ENCODE data around the gene ACTA1. TPM values are rescaled to one million over a fixed set of nuclear protein-coding genes. Genes with fewer than 3 reads are reported as not detected.

The ACTA1 gene
- total and polyA plus RNA-seq, 4 donors: 0.06 to 0.33 (median 0.08) TPM; not detected in 1

DNA sequence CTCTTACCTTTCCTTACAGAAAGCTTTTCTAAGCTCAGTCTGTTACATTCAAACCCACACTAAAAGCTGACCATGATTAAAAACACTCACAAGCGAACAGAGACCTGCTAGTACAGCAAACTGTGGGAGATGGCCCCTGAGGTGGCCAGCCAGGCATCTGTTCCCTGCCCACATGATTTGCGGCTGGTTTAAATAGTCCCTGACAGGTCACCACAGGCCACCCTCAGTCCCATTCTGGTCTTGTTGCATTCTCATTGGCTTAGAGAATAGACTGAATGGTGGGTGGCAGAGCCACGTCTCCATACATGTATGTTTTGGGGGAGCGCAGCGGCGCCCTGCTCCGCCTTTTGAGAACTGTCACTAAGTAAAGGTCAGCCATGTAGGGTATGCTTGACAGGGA lies 2.3 kb upstream of the ACTA1 start:
- H3K9ac ChIP-seq (ENCODE audit: low read depth in 1 of 2, low read length in 2 of 2): no peak overlapping the region
- no peak overlapping the region for H3K4me3 ChIP-seq (ENCODE audit: low read depth in 1 of 3, low read length in 3 of 3)
- WGBS: 73% methylated on average over 7 of the region's 7 CpGs
- H3K4me1 ChIP-seq (ENCODE audit: control insufficient read depth in 4 of 4, insufficient read depth in 4 of 4, low read length in 3 of 4): peaks cover 2 to 18% (median 10%) of the 10 kb centered on the region in 4 donors
- H3K36me3 ChIP-seq (ENCODE audit: control insufficient read depth in 4 of 4, insufficient read depth in 3 of 4, low read depth in 1 of 4, low read length in 3 of 4): peaks cover 4 to 12% (median 5%) of the 10 kb centered on the region in 4 donors
- H3K27ac ChIP-seq (ENCODE audit: low read depth in 1 of 2, low read length in 2 of 2): no peak overlapping the region
- no peaks in the 10 kb centered on the region for H3K9me3 ChIP-seq (ENCODE audit: control insufficient read depth in 4 of 4, low read length in 3 of 4)
- peaks cover 5 to 13% (median 9%) of the 10 kb centered on the region in 4 donors for H3K27me3 ChIP-seq (ENCODE audit: control insufficient read depth in 4 of 4, insufficient read depth in 4 of 4, low read length in 3 of 4)
- DNase-seq (ENCODE audit: low spot score): no peak
- no peak for TF ChIP-seq FOXA1 (IDR thresholded peaks at IDR 0.05)

DNA sequence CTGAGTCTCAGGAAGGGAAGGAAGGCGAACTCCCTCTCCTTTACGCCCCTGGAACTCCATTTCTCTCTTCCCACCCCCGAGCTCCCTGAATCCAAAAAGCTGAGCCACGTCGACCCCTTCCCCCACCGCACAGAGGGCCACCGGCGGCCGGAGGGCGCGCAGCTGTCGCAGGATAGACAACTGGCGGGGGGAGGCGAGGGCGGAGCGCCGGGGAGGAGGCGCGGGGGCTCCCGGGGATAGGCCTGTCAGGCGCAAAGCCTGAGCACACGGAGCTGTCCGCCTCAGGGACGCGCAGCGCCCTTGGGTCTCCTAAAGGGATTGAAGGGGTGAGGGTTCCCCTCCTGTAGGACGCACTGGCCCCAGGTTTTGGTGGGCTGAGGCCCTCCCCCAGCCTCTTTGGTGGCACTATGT lies 752 bp upstream of the ACTA1 start:
- Histone ChIP-seq H3K36me3 (ENCODE audit: control insufficient read depth in 4 of 4, insufficient read depth in 3 of 4, low read depth in 1 of 4, low read length in 3 of 4) (peaks cover 0 to under 1% (median 0%) of the 10 kb centered on the region in 4 donors), H3K4me3 (ENCODE audit: low read depth in 1 of 3, low read length in 3 of 3) (no peak overlapping the region), H3K9me3 (ENCODE audit: control insufficient read depth in 4 of 4, low read length in 3 of 4) (no peaks in the 10 kb centered on the region), H3K4me1 (ENCODE audit: control insufficient read depth in 4 of 4, insufficient read depth in 4 of 4, low read length in 3 of 4) (peaks cover 2 to 21% (median 13%) of the 10 kb centered on the region in 4 donors), H3K9ac (ENCODE audit: low read depth in 1 of 2, low read length in 2 of 2) (no peak overlapping the region), H3K27me3 (ENCODE audit: control insufficient read depth in 4 of 4, insufficient read depth in 4 of 4, low read length in 3 of 4) (peaks cover 6 to 24% (median 13%) of the 10 kb centered on the region in 4 donors), H3K27ac (ENCODE audit: low read depth in 1 of 2, low read length in 2 of 2) (no peak overlapping the region)
- DNase-seq (ENCODE audit: low spot score): no peak
- 3% methylated on average over 27 of the region's 27 CpGs for WGBS
- TF ChIP-seq GABPA (IDR thresholded peaks at IDR 0.05 in 1 of 2, conservative IDR thresholded peaks at IDR 0.05 in 1 of 2) (no peak), TAF1 (conservative IDR thresholded peaks at IDR 0.05) (no peak), JUND (IDR thresholded peaks at IDR 0.05) (no peak), HNF4G (IDR thresholded peaks at IDR 0.05) (no peak), FOXA1 (IDR thresholded peaks at IDR 0.05) (no peak), HNF4A (conservative IDR thresholded peaks at IDR 0.05) (no peak), NR2F2 (IDR thresholded peaks at IDR 0.05) (no peak), EGR1 (IDR thresholded peaks at IDR 0.05; ENCODE audit: low read depth in 2 of 2) (no peak), RXRA (IDR thresholded peaks at IDR 0.05) (no peak), RAD21 (IDR thresholded peaks at IDR 0.05) (no peak), SP1 (IDR thresholded peaks at IDR 0.05) (no peak), YY1 (IDR thresholded peaks at IDR 0.05) (no peak), FOXA2 (IDR thresholded peaks at IDR 0.05) (no peak)
- TF ChIP-seq, protein P1, sequence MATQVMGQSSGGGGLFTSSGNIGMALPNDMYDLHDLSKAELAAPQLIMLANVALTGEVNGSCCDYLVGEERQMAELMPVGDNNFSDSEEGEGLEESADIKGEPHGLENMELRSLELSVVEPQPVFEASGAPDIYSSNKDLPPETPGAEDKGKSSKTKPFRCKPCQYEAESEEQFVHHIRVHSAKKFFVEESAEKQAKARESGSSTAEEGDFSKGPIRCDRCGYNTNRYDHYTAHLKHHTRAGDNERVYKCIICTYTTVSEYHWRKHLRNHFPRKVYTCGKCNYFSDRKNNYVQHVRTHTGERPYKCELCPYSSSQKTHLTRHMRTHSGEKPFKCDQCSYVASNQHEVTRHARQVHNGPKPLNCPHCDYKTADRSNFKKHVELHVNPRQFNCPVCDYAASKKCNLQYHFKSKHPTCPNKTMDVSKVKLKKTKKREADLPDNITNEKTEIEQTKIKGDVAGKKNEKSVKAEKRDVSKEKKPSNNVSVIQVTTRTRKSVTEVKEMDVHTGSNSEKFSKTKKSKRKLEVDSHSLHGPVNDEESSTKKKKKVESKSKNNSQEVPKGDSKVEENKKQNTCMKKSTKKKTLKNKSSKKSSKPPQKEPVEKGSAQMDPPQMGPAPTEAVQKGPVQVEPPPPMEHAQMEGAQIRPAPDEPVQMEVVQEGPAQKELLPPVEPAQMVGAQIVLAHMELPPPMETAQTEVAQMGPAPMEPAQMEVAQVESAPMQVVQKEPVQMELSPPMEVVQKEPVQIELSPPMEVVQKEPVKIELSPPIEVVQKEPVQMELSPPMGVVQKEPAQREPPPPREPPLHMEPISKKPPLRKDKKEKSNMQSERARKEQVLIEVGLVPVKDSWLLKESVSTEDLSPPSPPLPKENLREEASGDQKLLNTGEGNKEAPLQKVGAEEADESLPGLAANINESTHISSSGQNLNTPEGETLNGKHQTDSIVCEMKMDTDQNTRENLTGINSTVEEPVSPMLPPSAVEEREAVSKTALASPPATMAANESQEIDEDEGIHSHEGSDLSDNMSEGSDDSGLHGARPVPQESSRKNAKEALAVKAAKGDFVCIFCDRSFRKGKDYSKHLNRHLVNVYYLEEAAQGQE (IDR thresholded peaks at IDR 0.05): no peak
- TF ChIP-seq, protein P2, sequence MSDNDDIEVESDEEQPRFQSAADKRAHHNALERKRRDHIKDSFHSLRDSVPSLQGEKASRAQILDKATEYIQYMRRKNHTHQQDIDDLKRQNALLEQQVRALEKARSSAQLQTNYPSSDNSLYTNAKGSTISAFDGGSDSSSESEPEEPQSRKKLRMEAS (IDR thresholded peaks at IDR 0.05): no peak
- TF ChIP-seq, protein P3, sequence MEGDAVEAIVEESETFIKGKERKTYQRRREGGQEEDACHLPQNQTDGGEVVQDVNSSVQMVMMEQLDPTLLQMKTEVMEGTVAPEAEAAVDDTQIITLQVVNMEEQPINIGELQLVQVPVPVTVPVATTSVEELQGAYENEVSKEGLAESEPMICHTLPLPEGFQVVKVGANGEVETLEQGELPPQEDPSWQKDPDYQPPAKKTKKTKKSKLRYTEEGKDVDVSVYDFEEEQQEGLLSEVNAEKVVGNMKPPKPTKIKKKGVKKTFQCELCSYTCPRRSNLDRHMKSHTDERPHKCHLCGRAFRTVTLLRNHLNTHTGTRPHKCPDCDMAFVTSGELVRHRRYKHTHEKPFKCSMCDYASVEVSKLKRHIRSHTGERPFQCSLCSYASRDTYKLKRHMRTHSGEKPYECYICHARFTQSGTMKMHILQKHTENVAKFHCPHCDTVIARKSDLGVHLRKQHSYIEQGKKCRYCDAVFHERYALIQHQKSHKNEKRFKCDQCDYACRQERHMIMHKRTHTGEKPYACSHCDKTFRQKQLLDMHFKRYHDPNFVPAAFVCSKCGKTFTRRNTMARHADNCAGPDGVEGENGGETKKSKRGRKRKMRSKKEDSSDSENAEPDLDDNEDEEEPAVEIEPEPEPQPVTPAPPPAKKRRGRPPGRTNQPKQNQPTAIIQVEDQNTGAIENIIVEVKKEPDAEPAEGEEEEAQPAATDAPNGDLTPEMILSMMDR (IDR thresholded peaks at IDR 0.05; ENCODE audit: low read depth, low read length, missing input control): no peak
- TF ChIP-seq, protein P4, sequence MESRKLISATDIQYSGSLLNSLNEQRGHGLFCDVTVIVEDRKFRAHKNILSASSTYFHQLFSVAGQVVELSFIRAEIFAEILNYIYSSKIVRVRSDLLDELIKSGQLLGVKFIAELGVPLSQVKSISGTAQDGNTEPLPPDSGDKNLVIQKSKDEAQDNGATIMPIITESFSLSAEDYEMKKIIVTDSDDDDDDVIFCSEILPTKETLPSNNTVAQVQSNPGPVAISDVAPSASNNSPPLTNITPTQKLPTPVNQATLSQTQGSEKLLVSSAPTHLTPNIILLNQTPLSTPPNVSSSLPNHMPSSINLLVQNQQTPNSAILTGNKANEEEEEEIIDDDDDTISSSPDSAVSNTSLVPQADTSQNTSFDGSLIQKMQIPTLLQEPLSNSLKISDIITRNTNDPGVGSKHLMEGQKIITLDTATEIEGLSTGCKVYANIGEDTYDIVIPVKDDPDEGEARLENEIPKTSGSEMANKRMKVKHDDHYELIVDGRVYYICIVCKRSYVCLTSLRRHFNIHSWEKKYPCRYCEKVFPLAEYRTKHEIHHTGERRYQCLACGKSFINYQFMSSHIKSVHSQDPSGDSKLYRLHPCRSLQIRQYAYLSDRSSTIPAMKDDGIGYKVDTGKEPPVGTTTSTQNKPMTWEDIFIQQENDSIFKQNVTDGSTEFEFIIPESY (IDR thresholded peaks at IDR 0.05): no peak
- TF ChIP-seq, protein P5, sequence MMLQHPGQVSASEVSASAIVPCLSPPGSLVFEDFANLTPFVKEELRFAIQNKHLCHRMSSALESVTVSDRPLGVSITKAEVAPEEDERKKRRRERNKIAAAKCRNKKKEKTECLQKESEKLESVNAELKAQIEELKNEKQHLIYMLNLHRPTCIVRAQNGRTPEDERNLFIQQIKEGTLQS (IDR thresholded peaks at IDR 0.05): no peak
